ENCODE results near the gene BRK1. TPM values are rescaled to one million over a fixed set of nuclear protein-coding genes. Genes with fewer than 3 reads are reported as not detected.

Gene BRK1
- total RNA-seq, 5 donors from 2014 or later (not counting 1 experiment from before 2014, with no cell fraction given) = 53.9 to 74.9 (median 60.9) TPM

Other genes with a start within 250 kb of the BRK1 start
- under 1 TPM in 1 of 5 donors, not detected in 4; 0.66 TPM for gene CIDEC, start 235.4 kb upstream of the BRK1 start, total RNA-seq
- gene JAGN1, start 225.1 kb upstream of the BRK1 start, total RNA-seq = 10 to 100 TPM; 16.9 to 28.6 (median 23.7) TPM
- 1 to 10 TPM in 4 of 5 donors, under 1 TPM in 1; 0.68 to 5.1 (median 1.9) TPM for gene IL17RE, start 212.8 kb upstream of the BRK1 start, total RNA-seq
- gene IL17RC, start 198.6 kb upstream of the BRK1 start, total RNA-seq = 1 to 10 TPM in 2 of 5 donors, under 1 TPM in 3; 0.54 to 1.2 (median 0.80) TPM
- gene CRELD1, start 181.8 kb upstream of the BRK1 start, total RNA-seq = 10 to 100 TPM; 23.0 to 55.2 (median 48.0) TPM
- gene PRRT3, start 163.3 kb upstream of the BRK1 start, total RNA-seq = 10 to 100 TPM in 2 of 5 donors, 1 to 10 TPM in 3; 6.6 to 10.5 (median 9.2) TPM
- gene EMC3, start 128.8 kb upstream of the BRK1 start, total RNA-seq = 10 to 100 TPM; 33.8 to 47.7 (median 36.6) TPM
- 10 to 100 TPM; 15.4 to 22.5 (median 18.2) TPM for gene FANCD2, start 89.2 kb upstream of the BRK1 start, total RNA-seq
- not detected for gene FANCD2OS, start 7.4 kb upstream of the BRK1 start, total RNA-seq
- 10 to 100 TPM; 57.2 to 75.0 (median 59.8) TPM for gene VHL, start 26.1 kb downstream of the BRK1 start, total RNA-seq
- 1 to 10 TPM; 2.9 to 5.0 (median 3.7) TPM for gene IRAK2, start 49.2 kb downstream of the BRK1 start, total RNA-seq
- 10 to 100 TPM; 58.9 to 82.3 (median 79.9) TPM for gene TATDN2, start 132.8 kb downstream of the BRK1 start, total RNA-seq
- gene GHRL, start 177.3 kb downstream of the BRK1 start, total RNA-seq = 1 to 10 TPM in 1 of 5 donors, under 1 TPM in 3, not detected in 1; 0.29 to 1.7 (median 0.61) TPM
- gene SEC13, start 205.4 kb downstream of the BRK1 start, total RNA-seq = 10 to 100 TPM; 64.4 to 82.4 (median 71.3) TPM

Data from T-cell (primary cell).